Gastroesophageal sphincter (tissue), 4 donors: Measurements from ENCODE around the gene SDHB. TPM values are rescaled to one million over a fixed set of nuclear protein-coding genes. Genes with fewer than 3 reads are reported as not detected.
A peak's percentile ranks its signal among the peaks of the same experiment; 100 is the strongest.

Source experiments
- ATAC-seq: fragments of 150-250 bp; one replicate; pipeline ENCODE4 v1.9.1; 2016; ENCODE audit warnings: mild to moderate bottlenecking, moderate library complexity
- H3K27ac ChIP-seq, 4 donors: fragments of 200-600 bp; sonication (generic) in 3 of 4; 1 replicate in 3 of 4; 2 replicates in 1 of 4; pipeline ENCODE4 v1.5.1; 2016 to 2019
- H3K27me3 ChIP-seq: fragments of 200-600 bp; sonication (generic); one replicate; pipeline ENCODE4 v1.5.1; 2019
- H3K36me3 ChIP-seq, 2 donors: fragments of 200-600 bp; sonication (generic); one replicate each; pipeline ENCODE4 v1.5.1; 2019; ENCODE audit warnings: control low read depth in 1 of 2
- H3K4me1 ChIP-seq, 3 donors: fragments of 200-600 bp; sonication (generic); 1 replicate in 2 of 3; 2 replicates in 1 of 3; pipeline ENCODE4 v1.5.1; 2016 to 2019; ENCODE audit warnings: control low read depth in 2 of 3
- H3K4me3 ChIP-seq, 2 donors: fragments of 200-600 bp; sonication (generic); one replicate each; pipeline ENCODE4 v1.5.1; 2019; ENCODE audit warnings: mild to moderate bottlenecking in 1 of 2, moderate library complexity in 1 of 2
- H3K9me3 ChIP-seq, 3 donors: fragments of 200-600 bp; sonication (generic); one replicate each; pipeline ENCODE4 v1.5.1; 2017 to 2019; ENCODE audit warnings: control low read depth in 2 of 3
- CTCF ChIP-seq, 4 experiments: fragments of 200-600 bp in 2 of 4; fragments of 450-650 bp in 2 of 4; sonication (generic) in 1 of 4; IDR thresholded peaks; one replicate each; pipeline ENCODE4 v1.5.1; 2017 to 2019; ENCODE audit warnings: antibody characterized with exemption in 4 of 4, mild to moderate bottlenecking in 2 of 4, moderate library complexity in 2 of 4
- EP300 ChIP-seq: sonication (generic); formaldehyde crosslinking; IDR thresholded peaks from one replicate; pipeline ENCODE4 v1.6.1; 2017; ENCODE audit warnings: antibody characterized with exemption, mild to moderate bottlenecking
- POLR2A ChIP-seq, 2 donors: fragments of 450-650 bp; IDR thresholded peaks; one replicate each; pipeline ENCODE4 v1.6.1; 2017; ENCODE audit warnings: antibody characterized with exemption in 2 of 2, mild to moderate bottlenecking in 2 of 2, moderate library complexity in 1 of 2
- POLR2AphosphoS5 ChIP-seq: sonication (generic); formaldehyde crosslinking; IDR thresholded peaks from one replicate; pipeline ENCODE4 v1.6.1; 2017; ENCODE audit warnings: antibody characterized with exemption
- WGBS, 2 donors: methylation state at CpG; one replicate each; pipeline ENCODE4 v1.1.5; 2018; ENCODE audit warnings: low coverage in 1 of 2; 5-methylcytosine and 5-hydroxymethylcytosine counted together
- total RNA-seq, 4 donors: library from RNA; depleted of rRNA; stranded (reverse); fragments of >200 nt; gene quantifications; one replicate each; pipeline ENCODE4 v1.1.0, GENCODE V29; 2016

Gene SDHB
- total RNA-seq, 4 donors from 2014 or later = 103 to 118 (median 116) TPM

DNA sequence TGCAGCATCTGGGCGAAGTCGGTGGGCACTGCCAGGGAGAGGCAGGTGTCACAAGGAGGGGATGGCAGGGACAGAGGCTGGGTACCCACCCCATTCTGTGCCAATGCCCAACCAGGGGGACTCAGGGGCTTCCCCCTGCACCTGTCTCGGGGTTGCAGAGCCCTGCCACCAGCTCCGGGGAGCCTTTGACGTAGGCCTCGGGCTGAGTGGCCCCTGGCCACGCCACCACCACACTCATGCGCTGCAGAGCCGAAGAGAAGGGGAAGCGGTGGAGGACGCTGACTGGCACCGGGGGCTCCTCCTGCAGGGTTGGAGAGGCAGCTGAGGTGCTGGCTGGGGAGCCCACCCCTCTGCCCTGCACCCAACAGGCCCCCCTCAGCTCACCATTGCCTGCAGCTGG lies 61.7 kb downstream of the SDHB start:
- TF ChIP-seq EP300 (no peak), CTCF (IDR thresholded peaks at IDR 0.05) (no peak), POLR2AphosphoS5 (no peak), POLR2A (IDR thresholded peaks at IDR 0.05) (no peak)
- ATAC-seq = no peak
- peaks cover 0 to 100% of the 10 kb centered on the region in 2 donors for H3K36me3 ChIP-seq
- WGBS, 2 donors = no CpG with 5 or more reads among the region's 12 CpGs
- no peaks in the 10 kb centered on the region for H3K9me3 ChIP-seq
- H3K4me1 ChIP-seq = no peaks in the 10 kb centered on the region
- no peak overlapping the region for H3K27ac ChIP-seq
- H3K4me3 ChIP-seq = no peak overlapping the region
- H3K27me3 ChIP-seq = no peaks in the 10 kb centered on the region

DNA sequence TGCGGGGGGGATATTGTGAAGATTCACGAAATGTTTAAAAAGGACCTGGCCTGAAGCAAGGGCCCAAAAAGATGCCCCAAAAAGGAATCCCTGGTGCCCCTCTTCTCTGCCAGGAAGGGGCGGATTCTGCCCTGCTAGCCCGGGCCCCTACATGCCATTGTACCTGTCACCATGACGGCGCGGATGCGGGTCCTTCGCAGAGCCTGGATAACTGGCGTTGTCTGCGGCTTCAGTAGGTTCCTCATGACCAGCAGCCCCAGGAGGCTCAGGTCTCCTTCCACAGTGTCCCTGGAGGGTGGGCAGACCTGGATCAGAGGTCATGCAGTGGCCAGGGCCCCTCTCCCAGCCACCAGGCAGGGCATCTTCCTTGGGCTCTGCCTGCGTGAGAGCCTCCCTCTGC lies 62.3 kb downstream of the SDHB start:
- Histone ChIP-seq H3K27me3 (no peaks in the 10 kb centered on the region), H3K36me3 (peaks cover 0 to 100% of the 10 kb centered on the region in 2 donors), H3K27ac (no peak overlapping the region), H3K4me1 (no peaks in the 10 kb centered on the region), H3K9me3 (no peaks in the 10 kb centered on the region), H3K4me3 (no peak overlapping the region)
- TF ChIP-seq EP300 = no peak
- no peak for TF ChIP-seq CTCF (IDR thresholded peaks at IDR 0.05)
- TF ChIP-seq POLR2A (IDR thresholded peaks at IDR 0.05) = no peak
- TF ChIP-seq POLR2AphosphoS5 = no peak
- 96% methylated on average over 9 of the region's 12 CpGs; no CpG with 5 or more reads in 1 of the 2 donors for WGBS, 2 donors
- ATAC-seq = no peak

DNA sequence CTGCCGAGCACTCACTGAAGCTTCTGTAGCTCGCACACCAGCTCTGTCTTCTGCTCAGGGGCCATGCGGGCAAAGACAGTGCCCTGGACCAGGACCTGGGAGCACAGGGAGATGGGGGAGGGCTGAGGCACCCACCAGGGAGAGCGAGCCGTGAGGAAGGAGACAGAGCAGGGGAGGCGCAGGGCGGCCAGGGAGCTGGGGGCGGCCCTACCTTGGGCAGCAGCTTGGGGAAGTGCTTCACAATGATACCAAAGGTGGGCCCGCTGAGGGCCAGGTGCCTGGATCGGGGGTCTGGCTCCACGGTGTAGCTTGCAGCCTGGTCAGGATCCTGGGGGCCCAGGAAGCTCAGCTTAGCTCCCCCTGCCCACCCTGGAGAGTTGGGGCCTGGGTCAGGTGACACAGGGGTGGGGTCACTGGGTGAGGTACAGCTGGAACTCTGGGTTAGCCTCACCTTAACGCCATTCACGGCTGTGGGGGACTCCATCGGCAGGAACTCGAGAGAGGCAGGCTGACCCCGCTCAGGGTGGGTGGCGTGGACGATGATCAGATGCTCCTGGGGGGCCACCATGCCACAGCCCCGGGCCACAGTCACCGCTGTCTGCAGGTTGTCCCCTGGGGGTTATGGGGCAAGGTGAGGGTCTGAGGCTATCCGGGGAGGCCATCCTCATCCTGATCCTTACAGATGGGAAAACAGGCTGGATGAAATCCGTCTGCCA lies 64.0 kb downstream of the SDHB start:
- Histone ChIP-seq H3K4me1 (peaks cover 0 to 2% (median 0%) of the 10 kb centered on the region in 3 donors), H3K36me3 (peaks cover 0 to 97% of the 10 kb centered on the region in 2 donors), H3K4me3 (no peak overlapping the region), H3K27ac (no peak overlapping the region), H3K9me3 (no peaks in the 10 kb centered on the region), H3K27me3 (no peaks in the 10 kb centered on the region)
- ATAC-seq = no peak
- WGBS, 2 donors = 76 to 100% methylated on average over 1 to 4 of the region's 22 CpGs
- TF ChIP-seq POLR2A (IDR thresholded peaks at IDR 0.05) (no peak), CTCF (IDR thresholded peaks at IDR 0.05) (no peak), EP300 (no peak), POLR2AphosphoS5 (no peak)

DNA sequence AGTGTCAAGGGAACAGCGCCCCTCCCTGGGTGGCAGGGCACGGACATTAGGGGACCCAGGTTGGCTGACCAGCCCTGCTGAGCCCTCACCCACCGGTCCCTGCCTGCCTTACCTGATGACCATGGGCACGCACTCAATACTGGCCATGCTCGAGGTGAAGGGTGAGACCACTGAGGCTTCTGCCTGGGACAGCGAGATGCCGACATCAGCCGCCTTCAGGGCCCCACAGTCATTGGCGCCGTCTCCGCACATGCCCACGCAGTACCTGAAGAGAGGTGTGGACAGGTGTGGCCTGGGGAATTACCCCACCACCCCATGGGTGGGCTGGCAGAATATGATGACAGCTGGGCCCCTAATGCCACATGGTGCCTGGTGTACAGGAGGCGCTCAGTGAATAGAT lies 65.6 kb downstream of the SDHB start:
- Histone ChIP-seq H3K27ac (no peak overlapping the region), H3K4me1 (peaks cover 0 to 9% (median 0%) of the 10 kb centered on the region in 3 donors), H3K27me3 (no peaks in the 10 kb centered on the region), H3K4me3 (no peak overlapping the region), H3K9me3 (no peaks in the 10 kb centered on the region), H3K36me3 (peaks cover 0 to 85% of the 10 kb centered on the region in 2 donors)
- no peak for TF ChIP-seq POLR2AphosphoS5
- no peak for TF ChIP-seq EP300
- TF ChIP-seq POLR2A (IDR thresholded peaks at IDR 0.05) = no peak
- TF ChIP-seq CTCF (IDR thresholded peaks at IDR 0.05) = no peak
- no peak for ATAC-seq
- 100% methylated on average over 2 of the region's 13 CpGs; no CpG with 5 or more reads in 1 of the 2 donors for WGBS, 2 donors

- Histone ChIP-seq H3K4me3 (no peak overlapping the region), H3K4me1 (peaks cover 0 to 9% (median 0%) of the 10 kb centered on the region in 3 donors), H3K9me3 (no peaks in the 10 kb centered on the region), H3K36me3 (peaks cover 0 to 73% of the 10 kb centered on the region in 2 donors), H3K27ac (no peak overlapping the region), H3K27me3 (peaks cover 9% of the 10 kb centered on the region)
- ATAC-seq = no peak
- TF ChIP-seq POLR2A (IDR thresholded peaks at IDR 0.05) = no peak
- no peak for TF ChIP-seq POLR2AphosphoS5
- no peak for TF ChIP-seq EP300
- peak in 1 of 4 experiments; percentile 18 for TF ChIP-seq CTCF (IDR thresholded peaks at IDR 0.05)
- 80% methylated on average over 1 of the region's 16 CpGs; no CpG with 5 or more reads in 1 of the 2 donors for WGBS, 2 donors
Measured at GRCh38 chr1:16986962-16987361, 66.9 kb downstream of the SDHB start.
